Keratinocyte (primary cell): Measurements from ENCODE around the gene GALNT13. TPM values are rescaled to one million over a fixed set of nuclear protein-coding genes. Genes with fewer than 3 reads are reported as not detected.

Source experiments
- DNase-seq: peaks from one replicate; pipeline ENCODE4 v3.0.0-alpha.2; 2011; ENCODE audit warnings: low read depth, missing footprints, low spot score
- FAIRE-seq: peaks from 2 replicates; lab custom pipeline; 2011; peaks lifted over from hg19 to GRCh38; lab: Jason Lieb, UNC
- H2AFZ ChIP-seq: 2 replicates; pipeline ENCODE4 v1.6.0; 2012; ENCODE audit warnings: low read length, control low read depth, inconsistent platforms; ENCODE audit not compliant: control insufficient read depth
- H3K27ac ChIP-seq: 2 replicates; pipeline ENCODE4 v1.5.1; 2011; ENCODE audit warnings: low read length; ENCODE audit not compliant: control insufficient read depth, insufficient read depth
- H3K27me3 ChIP-seq: 3 replicates; pipeline ENCODE4 v1.6.0; 2011; ENCODE audit warnings: low read length; ENCODE audit not compliant: control insufficient read depth, insufficient read depth; ENCODE audit errors: extremely low read depth
- H3K36me3 ChIP-seq, 2 experiments: 2 replicates in 1 of 2; 3 replicates in 1 of 2; pipeline ENCODE4 v1.5.1; 2011; ENCODE audit warnings: low read length in 2 of 2, mild to moderate bottlenecking in 1 of 2; ENCODE audit not compliant: control insufficient read depth in 2 of 2, insufficient read depth in 2 of 2; ENCODE audit errors: extremely low read depth in 1 of 2
- H3K4me1 ChIP-seq: 3 replicates; pipeline ENCODE4 v1.5.1; 2011; ENCODE audit warnings: low read length; ENCODE audit not compliant: control insufficient read depth, insufficient read depth; ENCODE audit errors: extremely low read depth
- H3K4me2 ChIP-seq: 3 replicates; pipeline ENCODE4 v1.6.0; 2011; ENCODE audit warnings: low read depth, low read length; ENCODE audit not compliant: control insufficient read depth, insufficient read depth; ENCODE audit errors: extremely low read depth
- H3K4me3 ChIP-seq, 3 experiments: fragments of 200-600 bp in 1 of 3; sonication (generic) in 1 of 3; 2 replicates in 2 of 3; 3 replicates in 1 of 3; pipeline ENCODE4 v1.5.1; 2011 to 2016; ENCODE audit warnings: low read length in 3 of 3, mild to moderate bottlenecking in 3 of 3, control low read depth in 2 of 3, inconsistent platforms in 1 of 3, low read depth in 1 of 3, mixed read lengths in 1 of 3, mixed run types in 1 of 3, moderate library complexity in 1 of 3; ENCODE audit not compliant: control insufficient read depth in 2 of 3, insufficient read depth in 2 of 3; ENCODE audit errors: extremely low read depth in 1 of 3
- H3K79me2 ChIP-seq: 2 replicates; pipeline ENCODE4 v1.6.0; 2012; ENCODE audit warnings: low read length; ENCODE audit not compliant: control insufficient read depth, insufficient read depth
- H3K9ac ChIP-seq: 3 replicates; pipeline ENCODE4 v1.6.0; 2011; ENCODE audit warnings: low read length; ENCODE audit not compliant: control insufficient read depth, insufficient read depth; ENCODE audit errors: extremely low read depth
- H3K9me1 ChIP-seq: 3 replicates; pipeline ENCODE4 v1.6.0; 2011; ENCODE audit warnings: low read length; ENCODE audit not compliant: control insufficient read depth, insufficient read depth; ENCODE audit errors: extremely low read depth
- H3K9me3 ChIP-seq: 2 replicates; pipeline ENCODE4 v1.5.1; 2012; ENCODE audit warnings: low read depth, low read length; ENCODE audit not compliant: control insufficient read depth
- H4K20me1 ChIP-seq: 3 replicates; pipeline ENCODE4 v1.6.0; 2011; ENCODE audit warnings: low read length; ENCODE audit not compliant: control insufficient read depth, insufficient read depth; ENCODE audit errors: extremely low read depth
- EZH2 ChIP-seq: IDR thresholded peaks from one replicate; pipeline ENCODE4 v1.6.1; 2012; ENCODE audit warnings: inconsistent platforms, mild to moderate bottlenecking, low read length, moderate library complexity
- dilution Hi-C: fragments of 300-500 bp; cut with MboI; formaldehyde crosslinking; loops from one replicate; pipeline ENCODE4 v1.7.0; 2020; ENCODE audit warnings: low sequenced_read_pairs; ENCODE audit not compliant: extremely low pct_ligation_motif_present
- polyA plus RNA-seq, 5 experiments: library from polyadenylated mRNA; depleted of rRNA in 3 of 5; stranded (reverse) in 3 of 5; stranded (forward) in 1 of 5; unstranded in 1 of 5; fragments of >200 nt; gene quantifications; 1 replicate in 1 of 5; 2 replicates in 3 of 5; 3 replicates in 1 of 5; pipeline versions ENCODE4 v1.2.1 to v1.2.3, GENCODE V29; 2011 to 2012; ENCODE audit warnings: missing spikeins in 2 of 5, low read depth in 1 of 5, low replicate concordance in 1 of 5
- TF ChIP-seq, protein P1 (sequence below), 3 experiments: IDR thresholded peaks in 1 of 3; conservative IDR thresholded peaks in 1 of 3; optimal IDR thresholded peaks in 1 of 3; 2 replicates in 2 of 3; 3 replicates in 1 of 3; pipeline versions ENCODE3 to v1.5.1; 2011; ENCODE audit warnings: low read length in 3 of 3, mild to moderate bottlenecking in 3 of 3, moderate library complexity in 2 of 3, control low read depth in 1 of 3, inconsistent platforms in 1 of 3; ENCODE audit not compliant: insufficient read depth in 2 of 3; ENCODE audit errors: extremely low read depth in 1 of 3

GALNT13 gene
- polyA plus RNA-seq, 1 donor (not counting 4 experiments of a cell fraction or from before 2014, with no cell fraction given) = not detected

DNA sequence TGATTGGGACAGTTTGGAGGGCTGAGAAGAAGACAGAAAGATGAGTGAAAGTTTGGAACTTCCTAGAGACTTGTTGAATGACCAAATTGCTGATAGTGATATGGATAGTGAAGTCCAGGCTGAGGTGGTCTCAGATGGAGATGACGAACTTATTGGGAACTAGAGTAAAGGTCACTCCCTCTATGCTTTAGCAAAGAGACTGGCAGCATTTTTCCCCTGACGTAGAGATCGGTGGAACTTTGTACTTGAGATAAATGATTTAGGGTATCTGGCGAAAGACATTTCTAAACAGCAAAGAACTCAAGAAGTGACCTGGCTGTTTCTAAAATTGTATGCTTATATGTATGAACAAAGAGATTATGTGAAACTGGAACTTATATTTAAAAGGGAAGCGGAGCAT is 605.6 kb downstream of the GALNT13 start:
- Histone ChIP-seq H3K4me2 (no peak overlapping the region), H3K4me1 (no peaks in the 10 kb centered on the region), H3K27me3 (no peaks in the 10 kb centered on the region), H3K79me2 (no peaks in the 10 kb centered on the region), H3K9me3 (no peaks in the 10 kb centered on the region), H4K20me1 (no peaks in the 10 kb centered on the region), H3K9me1 (no peaks in the 10 kb centered on the region), H3K36me3 (no peaks in the 10 kb centered on the region), H3K27ac (no peak overlapping the region), H2AFZ (no peak overlapping the region), H3K4me3 (no peak overlapping the region), H3K9ac (no peak overlapping the region)
- no peak for DNase-seq
- TF ChIP-seq EZH2 = no peak
- TF ChIP-seq, protein P1, sequence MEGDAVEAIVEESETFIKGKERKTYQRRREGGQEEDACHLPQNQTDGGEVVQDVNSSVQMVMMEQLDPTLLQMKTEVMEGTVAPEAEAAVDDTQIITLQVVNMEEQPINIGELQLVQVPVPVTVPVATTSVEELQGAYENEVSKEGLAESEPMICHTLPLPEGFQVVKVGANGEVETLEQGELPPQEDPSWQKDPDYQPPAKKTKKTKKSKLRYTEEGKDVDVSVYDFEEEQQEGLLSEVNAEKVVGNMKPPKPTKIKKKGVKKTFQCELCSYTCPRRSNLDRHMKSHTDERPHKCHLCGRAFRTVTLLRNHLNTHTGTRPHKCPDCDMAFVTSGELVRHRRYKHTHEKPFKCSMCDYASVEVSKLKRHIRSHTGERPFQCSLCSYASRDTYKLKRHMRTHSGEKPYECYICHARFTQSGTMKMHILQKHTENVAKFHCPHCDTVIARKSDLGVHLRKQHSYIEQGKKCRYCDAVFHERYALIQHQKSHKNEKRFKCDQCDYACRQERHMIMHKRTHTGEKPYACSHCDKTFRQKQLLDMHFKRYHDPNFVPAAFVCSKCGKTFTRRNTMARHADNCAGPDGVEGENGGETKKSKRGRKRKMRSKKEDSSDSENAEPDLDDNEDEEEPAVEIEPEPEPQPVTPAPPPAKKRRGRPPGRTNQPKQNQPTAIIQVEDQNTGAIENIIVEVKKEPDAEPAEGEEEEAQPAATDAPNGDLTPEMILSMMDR (optimal IDR thresholded peaks at IDR 0.05 in 1 of 3, IDR thresholded peaks at IDR 0.05 in 1 of 3, conservative IDR thresholded peaks at IDR 0.05 in 1 of 3; ENCODE audit: extremely low read depth in 1 of 3, insufficient read depth in 2 of 3, low read length in 3 of 3) = no peak
- dilution Hi-C loops = no loop called here
- FAIRE-seq = no peak

DNA sequence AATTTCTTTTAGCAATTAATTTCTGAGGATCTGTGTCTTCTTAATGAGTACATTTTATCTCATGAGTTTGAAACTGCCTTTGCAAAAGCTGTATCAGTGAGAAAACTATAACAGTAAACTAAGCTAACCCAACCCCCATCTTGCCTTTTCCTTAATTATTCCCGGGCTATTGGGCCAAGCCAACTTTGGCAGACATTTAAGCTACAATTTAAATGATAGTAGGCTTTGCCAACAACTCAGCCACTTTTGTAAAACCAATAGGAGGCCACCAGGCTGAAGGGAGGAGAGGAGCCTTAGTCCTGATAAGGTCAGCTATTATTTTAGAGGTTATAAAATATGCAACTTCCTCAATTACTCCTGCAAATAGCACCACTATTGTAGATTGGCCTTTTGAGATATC is 608.8 kb downstream of the GALNT13 start:
- Histone ChIP-seq H3K4me3 (no peak overlapping the region), H3K4me2 (no peak overlapping the region), H2AFZ (no peak overlapping the region), H3K4me1 (no peaks in the 10 kb centered on the region), H3K27me3 (no peaks in the 10 kb centered on the region), H3K27ac (no peak overlapping the region), H3K79me2 (no peaks in the 10 kb centered on the region), H3K36me3 (no peaks in the 10 kb centered on the region), H3K9me1 (no peaks in the 10 kb centered on the region), H4K20me1 (no peaks in the 10 kb centered on the region), H3K9me3 (no peaks in the 10 kb centered on the region), H3K9ac (no peak overlapping the region)
- TF ChIP-seq EZH2 = no peak
- TF ChIP-seq, protein P1 (optimal IDR thresholded peaks at IDR 0.05 in 1 of 3, IDR thresholded peaks at IDR 0.05 in 1 of 3, conservative IDR thresholded peaks at IDR 0.05 in 1 of 3; ENCODE audit: extremely low read depth in 1 of 3, insufficient read depth in 2 of 3, low read length in 3 of 3) = no peak
- dilution Hi-C loops = no loop called here
- DNase-seq = no peak
- no peak for FAIRE-seq
